Stomach (tissue), 9 donors: ENCODE data around the gene IQGAP2. TPM values are rescaled to one million over a fixed set of nuclear protein-coding genes. Genes with fewer than 3 reads are reported as not detected.

Experiments used
- DNase-seq, 2 donors: peaks; one replicate each; pipeline versions ENCODE4 v3.0.0 to v3.0.0-alpha.2; 2013 to 2019
- H3K27ac ChIP-seq, 5 donors: fragments of 200-600 bp in 4 of 5; sonication (generic) in 4 of 5; one replicate each; pipeline ENCODE4 v1.5.1; 2013 to 2019; ENCODE audit warnings: mild to moderate bottlenecking in 1 of 5, moderate library complexity in 1 of 5
- H3K27me3 ChIP-seq, 3 donors: fragments of 200-600 bp; sonication (generic); one replicate each; pipeline ENCODE4 v1.5.1; 2017 to 2019; ENCODE audit warnings: mixed run types in 1 of 3
- H3K36me3 ChIP-seq, 4 donors: fragments of 200-600 bp; sonication (generic); 1 replicate in 3 of 4; 2 replicates in 1 of 4; pipeline ENCODE4 v1.5.1; 2016 to 2019
- H3K4me1 ChIP-seq, 4 donors: fragments of 200-600 bp; sonication (generic); one replicate each; pipeline ENCODE4 v1.5.1; 2016 to 2019
- H3K4me3 ChIP-seq, 4 donors: fragments of 200-600 bp; sonication (generic) in 3 of 4; one replicate each; pipeline ENCODE4 v1.5.1; 2016 to 2019; ENCODE audit warnings: mild to moderate bottlenecking in 1 of 4
- H3K9me3 ChIP-seq, 4 donors: fragments of 200-600 bp; sonication (generic); one replicate each; pipeline ENCODE4 v1.5.1; 2016 to 2019
- CTCF ChIP-seq, 7 experiments: fragments of 450-650 bp in 4 of 7; fragments of 200-600 bp in 3 of 7; sonication (generic) in 3 of 7; IDR thresholded peaks; one replicate each; pipeline ENCODE4 v1.5.1; 2016 to 2019; ENCODE audit warnings: antibody characterized with exemption in 7 of 7, control low read depth in 2 of 7, mild to moderate bottlenecking in 1 of 7
- EP300 ChIP-seq: sonication (generic); formaldehyde crosslinking; IDR thresholded peaks from one replicate; pipeline ENCODE4 v1.6.1; 2017; ENCODE audit warnings: antibody characterized with exemption
- POLR2A ChIP-seq, 4 donors: fragments of 450-650 bp; IDR thresholded peaks; one replicate each; pipeline ENCODE4 v1.6.1; 2016; ENCODE audit warnings: antibody characterized with exemption in 4 of 4, control low read depth in 2 of 4, mild to moderate bottlenecking in 1 of 4, moderate library complexity in 1 of 4
- POLR2AphosphoS5 ChIP-seq, 3 donors: sonication (generic); formaldehyde crosslinking; IDR thresholded peaks; one replicate each; pipeline ENCODE4 v1.6.1; 2016; ENCODE audit warnings: antibody characterized with exemption in 3 of 3
- WGBS, 5 donors: extraction: QIAGEN DNeasy Blood & Tissue Kit in 3 of 5; methylation state at CpG; one replicate each; pipeline versions ENCODE4 v1.1.5 to v1.1.7; 2013 to 2018; 5-methylcytosine and 5-hydroxymethylcytosine counted together
- intact Hi-C: fragments of 100-400 bp; cut with DNase I; formaldehyde crosslinking; loops from one replicate; pipeline ENCODE4 v1.15.1; 2023; ENCODE audit warnings: low total_unique reads
- polyA plus RNA-seq, 3 donors: library from polyadenylated mRNA; stranded (reverse); fragments of 200-250 nt; gene quantifications; one replicate each; pipeline ENCODE4 v1.2.3, GENCODE V29; 2013
- total RNA-seq, 5 donors: library from RNA; depleted of rRNA; stranded (reverse); fragments of >200 nt; gene quantifications; one replicate each; pipeline versions ENCODE4 v1.1.0 to v1.2.3, GENCODE V29; 2014 to 2016
- donor health status: healthy with polysubstance abuse.
- donor health status: Bipolar disorder and iron deficiency.
- donor health status: healthy.

IQGAP2 gene
- total and polyA plus RNA-seq, 8 donors, result 11.5 to 122 (median 42.1) TPM

- intact Hi-C loops, result no loop called here
- no peaks in the 10 kb centered on the region for H3K9me3 ChIP-seq
- peaks cover 19 to 92% (median 55%) of the 10 kb centered on the region in 4 donors for H3K4me1 ChIP-seq
- DNase-seq, result peak; percentile 44 to 70
- TF ChIP-seq EP300, result no peak
- no peak for TF ChIP-seq POLR2A (IDR thresholded peaks at IDR 0.05)
- TF ChIP-seq POLR2AphosphoS5 (IDR thresholded peaks at IDR 0.05), result no peak
- no peak for TF ChIP-seq CTCF (IDR thresholded peaks at IDR 0.05)
- H3K27ac ChIP-seq, result peak overlapping the region; percentile 13 to 87 (median 39)
- H3K36me3 ChIP-seq, result no peaks in the 10 kb centered on the region
- no peaks in the 10 kb centered on the region for H3K27me3 ChIP-seq
- 54 to 73% (median 59%) methylated on average over 4 of the region's 4 CpGs for WGBS, 5 donors
- H3K4me3 ChIP-seq, result no peak overlapping the region
Observed at GRCh38 chr5:76479973-76480667, 77.0 kb downstream of the IQGAP2 start.

GRCh38 chr5:76482984-76483383 is 79.9 kb downstream of the IQGAP2 start:
- Histone ChIP-seq H3K36me3 (no peaks in the 10 kb centered on the region), H3K27me3 (no peaks in the 10 kb centered on the region), H3K4me1 (peaks cover 14 to 83% (median 46%) of the 10 kb centered on the region in 4 donors), H3K4me3 (no peak overlapping the region), H3K9me3 (no peaks in the 10 kb centered on the region), H3K27ac (peak overlapping the region in 4 of 5 donors; percentile 53 to 74 (median 59))
- peak in 1 of 2 donors; percentile 40 for DNase-seq
- intact Hi-C loops, result no loop called here
- WGBS, 5 donors, result 25 to 59% (median 42%) methylated on average over 4 of the region's 4 CpGs
- TF ChIP-seq POLR2AphosphoS5 (IDR thresholded peaks at IDR 0.05), result no peak
- TF ChIP-seq POLR2A (IDR thresholded peaks at IDR 0.05), result no peak
- TF ChIP-seq CTCF (IDR thresholded peaks at IDR 0.05), result no peak
- TF ChIP-seq EP300, result no peak

GRCh38 chr5:76483433-76483832 is 80.3 kb downstream of the IQGAP2 start:
- H3K4me1 ChIP-seq, result peaks cover 14 to 78% (median 44%) of the 10 kb centered on the region in 4 donors
- H3K36me3 ChIP-seq, result no peaks in the 10 kb centered on the region
- DNase-seq, result no peak
- H3K27me3 ChIP-seq, result no peaks in the 10 kb centered on the region
- 73 to 88% (median 76%) methylated on average over 5 of the region's 5 CpGs for WGBS, 5 donors
- intact Hi-C loops, result no loop called here
- TF ChIP-seq POLR2A (IDR thresholded peaks at IDR 0.05), result no peak
- TF ChIP-seq POLR2AphosphoS5 (IDR thresholded peaks at IDR 0.05), result no peak
- no peak for TF ChIP-seq EP300
- no peak overlapping the region for H3K4me3 ChIP-seq
- peak overlapping the region; percentile 53 to 74 (median 62) for H3K27ac ChIP-seq
- H3K9me3 ChIP-seq, result no peaks in the 10 kb centered on the region

GRCh38 chr5:76483881-76484280 is 80.8 kb downstream of the IQGAP2 start:
- no peaks in the 10 kb centered on the region for H3K36me3 ChIP-seq
- no peak for TF ChIP-seq CTCF (IDR thresholded peaks at IDR 0.05)
- TF ChIP-seq POLR2A (IDR thresholded peaks at IDR 0.05), result no peak
- TF ChIP-seq EP300, result no peak
- no peak for TF ChIP-seq POLR2AphosphoS5 (IDR thresholded peaks at IDR 0.05)
- no peaks in the 10 kb centered on the region for H3K27me3 ChIP-seq
- no peaks in the 10 kb centered on the region for H3K9me3 ChIP-seq
- 44 to 68% (median 58%) methylated on average over 4 of the region's 4 CpGs for WGBS, 5 donors
- no peak overlapping the region for H3K4me3 ChIP-seq
- DNase-seq, result peak in 1 of 2 donors; percentile 60
- peaks cover 14 to 74% (median 43%) of the 10 kb centered on the region in 4 donors for H3K4me1 ChIP-seq
- intact Hi-C loops, result no loop called here
- peak overlapping the region; percentile 53 to 74 (median 62) for H3K27ac ChIP-seq

- H3K4me3 ChIP-seq, result no peak overlapping the region
- H3K27ac ChIP-seq, result peak overlapping the region in 1 of 5 donors; percentile 74
- no peak for DNase-seq
- H3K27me3 ChIP-seq, result no peaks in the 10 kb centered on the region
- H3K36me3 ChIP-seq, result no peaks in the 10 kb centered on the region
- TF ChIP-seq POLR2AphosphoS5 (IDR thresholded peaks at IDR 0.05) (no peak), POLR2A (IDR thresholded peaks at IDR 0.05) (no peak), EP300 (no peak), CTCF (IDR thresholded peaks at IDR 0.05) (no peak)
- intact Hi-C loops, result no loop called here
- H3K4me1 ChIP-seq, result peaks cover 9 to 60% (median 36%) of the 10 kb centered on the region in 4 donors
- no peaks in the 10 kb centered on the region for H3K9me3 ChIP-seq
Observed at GRCh38 chr5:76485511-76485910, 82.4 kb downstream of the IQGAP2 start.
